Superior temporal gyrus (tissue), 1 donor: Measurements from ENCODE around the gene SRMS.

Experiments
- DNase-seq: peaks from one replicate; pipeline ENCODE4 v3.0.0-alpha.2; 2016; ENCODE audit errors: extremely low spot score

SRMS gene

GRCh38 chr20:63552481-63553249 lies 5.1 kb upstream of the SRMS start:
- DNase-seq: no peak

GRCh38 chr20:63551068-63551467 lies 3.5 kb upstream of the SRMS start:
- no peak for DNase-seq

GRCh38 chr20:63549679-63550282 lies 2.2 kb upstream of the SRMS start:
- no peak for DNase-seq

- DNase-seq: no peak
Observed at GRCh38 chr20:63549019-63549418, 1.5 kb upstream of the SRMS start.

GRCh38 chr20:63548542-63548941 lies 993 bp upstream of the SRMS start:
- no peak for DNase-seq

GRCh38 chr20:63546956-63547724 lies 409 bp downstream of the SRMS start:
- DNase-seq: no peak

- no peak for DNase-seq
Observed at GRCh38 chr20:63546256-63546955, 1.1 kb downstream of the SRMS start.

- no peak for DNase-seq
Observed at GRCh38 chr20:63545814-63546213, 1.7 kb downstream of the SRMS start.

- no peak for DNase-seq
Observed at GRCh38 chr20:63544958-63545516, 2.5 kb downstream of the SRMS start.

GRCh38 chr20:63544241-63544957 lies 3.1 kb downstream of the SRMS start:
- no peak for DNase-seq

GRCh38 chr20:63543733-63544132 lies 3.8 kb downstream of the SRMS start:
- DNase-seq: no peak

GRCh38 chr20:63543131-63543530 lies 4.4 kb downstream of the SRMS start:
- DNase-seq: no peak

GRCh38 chr20:63542696-63543095 lies 4.9 kb downstream of the SRMS start:
- no peak for DNase-seq

- no peak for DNase-seq
Observed at GRCh38 chr20:63542031-63542559, 5.5 kb downstream of the SRMS start.

GRCh38 chr20:63541371-63541770 lies 6.2 kb downstream of the SRMS start:
- no peak for DNase-seq

- DNase-seq: no peak
Observed at GRCh38 chr20:63540417-63541186, 6.9 kb downstream of the SRMS start.

- no peak for DNase-seq
Observed at GRCh38 chr20:63539441-63540370, 7.8 kb downstream of the SRMS start.

- no peak for DNase-seq
Observed at GRCh38 chr20:63539092-63539430, 8.5 kb downstream of the SRMS start.
